ENCODE results near the gene PQBP1.

- TF ChIP-seq, protein P1, sequence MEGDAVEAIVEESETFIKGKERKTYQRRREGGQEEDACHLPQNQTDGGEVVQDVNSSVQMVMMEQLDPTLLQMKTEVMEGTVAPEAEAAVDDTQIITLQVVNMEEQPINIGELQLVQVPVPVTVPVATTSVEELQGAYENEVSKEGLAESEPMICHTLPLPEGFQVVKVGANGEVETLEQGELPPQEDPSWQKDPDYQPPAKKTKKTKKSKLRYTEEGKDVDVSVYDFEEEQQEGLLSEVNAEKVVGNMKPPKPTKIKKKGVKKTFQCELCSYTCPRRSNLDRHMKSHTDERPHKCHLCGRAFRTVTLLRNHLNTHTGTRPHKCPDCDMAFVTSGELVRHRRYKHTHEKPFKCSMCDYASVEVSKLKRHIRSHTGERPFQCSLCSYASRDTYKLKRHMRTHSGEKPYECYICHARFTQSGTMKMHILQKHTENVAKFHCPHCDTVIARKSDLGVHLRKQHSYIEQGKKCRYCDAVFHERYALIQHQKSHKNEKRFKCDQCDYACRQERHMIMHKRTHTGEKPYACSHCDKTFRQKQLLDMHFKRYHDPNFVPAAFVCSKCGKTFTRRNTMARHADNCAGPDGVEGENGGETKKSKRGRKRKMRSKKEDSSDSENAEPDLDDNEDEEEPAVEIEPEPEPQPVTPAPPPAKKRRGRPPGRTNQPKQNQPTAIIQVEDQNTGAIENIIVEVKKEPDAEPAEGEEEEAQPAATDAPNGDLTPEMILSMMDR (IDR thresholded peaks at IDR 0.05): no peak
- TF ChIP-seq CHD4 (IDR thresholded peaks at IDR 0.05; ENCODE audit: borderline replicate concordance) (no peak), ELK1 (IDR thresholded peaks at IDR 0.05; ENCODE audit: low read depth, low read length) (no peak), RAD21 (conservative IDR thresholded peaks at IDR 0.05 in 1 of 2, IDR thresholded peaks at IDR 0.05 in 1 of 2) (no peak), MAZ (IDR thresholded peaks at IDR 0.05; ENCODE audit: borderline replicate concordance, low read depth, low read length) (no peak)
Measured at GRCh38 chrX:48890934-48891401, 6.8 kb upstream of the PQBP1 start.
